Measurements from ENCODE around the gene KLF13.

The KLF13 gene

DNA sequence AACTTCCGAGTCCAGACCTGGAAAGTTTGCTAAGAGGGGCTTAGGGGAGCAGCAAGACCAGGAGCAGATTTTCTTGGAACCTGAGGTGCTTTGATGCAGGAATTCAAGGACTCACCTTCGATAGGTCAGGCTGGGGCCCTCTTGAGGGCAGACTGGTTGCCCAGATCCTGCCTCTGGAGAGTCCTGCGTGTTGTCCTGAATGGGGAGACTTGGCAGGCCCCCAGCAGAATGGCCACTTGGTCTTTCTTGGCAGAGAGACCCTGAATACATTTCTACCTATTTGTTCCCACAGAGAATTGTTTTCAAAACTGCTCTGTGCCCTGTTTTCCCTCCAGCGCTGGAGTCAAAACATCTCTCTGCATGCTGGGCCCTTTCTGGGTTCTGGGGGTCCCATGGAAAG, 4.2 kb downstream of the KLF13 start:
- no peak overlapping the region for H3K4me3 ChIP-seq (ENCODE audit: low read depth, low read length)
- no peaks in the 10 kb centered on the region for H3K9me3 ChIP-seq (ENCODE audit: control insufficient read depth, insufficient read depth, low read length)
- H3K36me3 ChIP-seq (ENCODE audit: control insufficient read depth, insufficient read depth, low read length): no peaks in the 10 kb centered on the region
- no peak overlapping the region for H3K9ac ChIP-seq (ENCODE audit: low read depth, low read length)
- H3K4me1 ChIP-seq (ENCODE audit: control insufficient read depth, insufficient read depth, low read length): peaks cover 22% of the 10 kb centered on the region
- H3K27me3 ChIP-seq (ENCODE audit: control insufficient read depth, insufficient read depth, low read length): no peaks in the 10 kb centered on the region

DNA sequence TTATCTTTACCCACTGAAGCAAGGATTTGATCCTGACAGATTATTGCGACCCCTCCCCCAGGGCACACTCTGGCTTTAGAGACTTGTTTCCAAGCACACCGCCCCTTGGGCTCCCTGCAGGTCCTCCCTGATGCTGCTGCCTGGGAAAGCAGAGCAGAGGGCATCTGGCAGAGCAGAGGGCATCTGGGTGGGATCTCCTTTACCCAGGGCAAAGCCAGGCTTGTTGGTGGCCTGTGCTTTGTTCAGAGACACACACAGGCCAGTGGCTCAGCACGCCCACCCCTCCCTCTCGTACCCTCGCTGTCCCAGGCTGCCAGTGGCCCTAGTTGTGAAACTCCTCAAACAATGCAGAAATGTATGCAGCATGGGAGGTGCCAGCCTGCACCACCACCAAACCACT, 4.8 kb downstream of the KLF13 start:
- Histone ChIP-seq H3K4me1 (ENCODE audit: control insufficient read depth, insufficient read depth, low read length) (peaks cover 22% of the 10 kb centered on the region), H3K9ac (ENCODE audit: low read depth, low read length) (no peak overlapping the region), H3K9me3 (ENCODE audit: control insufficient read depth, insufficient read depth, low read length) (no peaks in the 10 kb centered on the region), H3K4me3 (ENCODE audit: low read depth, low read length) (no peak overlapping the region), H3K27me3 (ENCODE audit: control insufficient read depth, insufficient read depth, low read length) (no peaks in the 10 kb centered on the region), H3K36me3 (ENCODE audit: control insufficient read depth, insufficient read depth, low read length) (no peaks in the 10 kb centered on the region)

DNA sequence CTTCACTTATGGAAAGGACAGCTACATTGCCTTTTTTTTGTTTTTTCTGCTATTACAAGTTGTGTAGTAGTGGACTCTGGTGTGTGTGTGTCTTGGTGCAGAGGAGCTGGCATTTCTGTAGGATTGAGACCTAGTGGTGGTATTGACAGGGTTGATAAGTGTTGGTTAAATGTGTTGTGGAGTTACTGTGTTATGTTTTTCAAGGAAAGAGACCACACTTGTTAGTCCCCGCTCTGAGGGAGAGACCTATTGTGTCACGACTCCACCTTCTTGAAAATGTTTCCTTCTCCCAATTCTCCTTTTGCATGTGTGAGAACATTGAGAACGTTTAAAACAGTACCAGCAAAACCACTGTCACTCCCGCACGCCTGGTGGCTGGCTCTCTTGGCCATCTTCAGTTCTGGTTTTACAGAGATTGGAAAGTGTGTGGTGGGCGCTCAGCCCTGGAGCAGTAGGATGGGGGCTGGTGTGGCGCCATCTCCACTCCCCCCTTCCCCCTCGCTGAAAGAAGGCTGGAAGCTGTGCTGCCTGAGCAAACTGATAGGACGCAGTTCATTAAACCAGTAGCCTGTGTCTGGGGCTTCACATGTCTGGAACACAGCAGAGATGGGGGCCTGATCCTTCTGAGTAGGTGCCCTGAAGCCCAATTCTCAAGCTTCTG, 5.5 kb downstream of the KLF13 start:
- Histone ChIP-seq H3K27me3 (ENCODE audit: control insufficient read depth, insufficient read depth, low read length) (no peaks in the 10 kb centered on the region), H3K9me3 (ENCODE audit: control insufficient read depth, insufficient read depth, low read length) (no peaks in the 10 kb centered on the region), H3K9ac (ENCODE audit: low read depth, low read length) (no peak overlapping the region), H3K4me1 (ENCODE audit: control insufficient read depth, insufficient read depth, low read length) (peaks cover 26% of the 10 kb centered on the region), H3K4me3 (ENCODE audit: low read depth, low read length) (no peak overlapping the region), H3K36me3 (ENCODE audit: control insufficient read depth, insufficient read depth, low read length) (no peaks in the 10 kb centered on the region)

DNA sequence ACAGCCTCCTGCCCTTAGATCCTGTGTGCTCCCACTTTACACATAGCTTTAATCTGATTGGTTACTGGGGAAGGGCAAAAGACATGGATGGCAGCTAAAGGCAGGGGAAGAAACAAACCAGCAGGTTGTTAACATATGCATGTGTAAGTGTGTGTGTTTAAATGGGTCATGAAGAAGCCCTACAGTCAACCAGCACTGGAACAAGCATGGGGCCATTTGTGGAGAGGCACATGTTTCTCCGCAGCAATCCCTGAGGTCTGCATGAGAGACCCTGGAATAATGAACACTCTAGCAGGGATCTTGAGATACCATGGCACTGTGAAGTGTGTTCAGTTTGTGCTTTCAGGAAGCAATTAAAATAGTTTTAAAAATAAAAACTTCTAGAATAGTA, 6.0 kb downstream of the KLF13 start:
- no peak overlapping the region for H3K4me3 ChIP-seq (ENCODE audit: low read depth, low read length)
- H3K9ac ChIP-seq (ENCODE audit: low read depth, low read length): no peak overlapping the region
- no peaks in the 10 kb centered on the region for H3K36me3 ChIP-seq (ENCODE audit: control insufficient read depth, insufficient read depth, low read length)
- peaks cover 26% of the 10 kb centered on the region for H3K4me1 ChIP-seq (ENCODE audit: control insufficient read depth, insufficient read depth, low read length)
- no peaks in the 10 kb centered on the region for H3K27me3 ChIP-seq (ENCODE audit: control insufficient read depth, insufficient read depth, low read length)
- H3K9me3 ChIP-seq (ENCODE audit: control insufficient read depth, insufficient read depth, low read length): no peaks in the 10 kb centered on the region

DNA sequence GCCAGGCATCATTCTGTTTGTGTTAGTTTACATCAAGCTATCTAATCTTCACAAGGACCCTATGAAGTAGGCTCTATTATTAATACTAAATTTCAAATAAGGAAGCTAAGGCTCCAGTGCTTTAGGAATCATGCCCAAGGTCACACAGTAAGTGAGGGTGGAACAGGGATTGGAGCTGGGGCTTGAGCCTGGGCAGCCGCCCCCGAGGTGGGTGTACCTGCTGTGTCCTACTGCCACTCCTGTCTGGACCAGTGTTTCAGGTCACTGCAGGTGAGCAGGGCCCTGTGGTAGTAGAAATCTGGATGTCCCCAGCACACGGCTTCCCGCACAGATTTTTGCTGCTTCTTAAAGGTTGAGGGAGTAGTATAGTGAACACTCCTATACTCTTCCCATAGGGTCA, 6.5 kb downstream of the KLF13 start:
- H3K9me3 ChIP-seq (ENCODE audit: control insufficient read depth, insufficient read depth, low read length): no peaks in the 10 kb centered on the region
- no peaks in the 10 kb centered on the region for H3K27me3 ChIP-seq (ENCODE audit: control insufficient read depth, insufficient read depth, low read length)
- H3K4me1 ChIP-seq (ENCODE audit: control insufficient read depth, insufficient read depth, low read length): peaks cover 26% of the 10 kb centered on the region

DNA sequence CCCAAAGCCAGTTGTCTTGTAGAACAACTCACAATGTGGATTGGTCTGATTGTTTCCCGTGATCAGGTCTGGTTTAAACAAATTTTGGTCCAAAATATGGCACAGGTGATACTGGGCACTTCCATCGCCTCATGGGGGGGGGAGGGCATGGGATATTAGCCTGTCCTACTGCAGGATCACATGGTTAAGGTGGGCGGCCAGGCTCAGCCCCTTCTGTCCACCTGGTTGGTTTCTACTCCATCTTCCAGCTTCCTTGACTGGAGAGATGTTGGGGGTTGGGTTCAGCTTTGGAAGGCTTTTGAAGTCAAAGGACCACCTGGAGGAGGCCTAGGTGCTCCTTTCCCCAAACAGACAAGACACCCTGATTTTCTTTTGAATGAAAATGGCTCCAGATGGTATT, 7.2 kb downstream of the KLF13 start:
- Histone ChIP-seq H3K27me3 (ENCODE audit: control insufficient read depth, insufficient read depth, low read length) (no peaks in the 10 kb centered on the region), H3K4me3 (ENCODE audit: low read depth, low read length) (no peak overlapping the region), H3K9me3 (ENCODE audit: control insufficient read depth, insufficient read depth, low read length) (no peaks in the 10 kb centered on the region), H3K9ac (ENCODE audit: low read depth, low read length) (no peak overlapping the region), H3K36me3 (ENCODE audit: control insufficient read depth, insufficient read depth, low read length) (no peaks in the 10 kb centered on the region), H3K4me1 (ENCODE audit: control insufficient read depth, insufficient read depth, low read length) (peaks cover 26% of the 10 kb centered on the region)

More for the DNA sequence above, 6.5 kb downstream of the KLF13 start:
- peak overlapping the region; percentile 37 for H3K9ac ChIP-seq (ENCODE audit: low read depth, low read length)
- no peak overlapping the region for H3K4me3 ChIP-seq (ENCODE audit: low read depth, low read length)
- no peaks in the 10 kb centered on the region for H3K36me3 ChIP-seq (ENCODE audit: control insufficient read depth, insufficient read depth, low read length)

DNA sequence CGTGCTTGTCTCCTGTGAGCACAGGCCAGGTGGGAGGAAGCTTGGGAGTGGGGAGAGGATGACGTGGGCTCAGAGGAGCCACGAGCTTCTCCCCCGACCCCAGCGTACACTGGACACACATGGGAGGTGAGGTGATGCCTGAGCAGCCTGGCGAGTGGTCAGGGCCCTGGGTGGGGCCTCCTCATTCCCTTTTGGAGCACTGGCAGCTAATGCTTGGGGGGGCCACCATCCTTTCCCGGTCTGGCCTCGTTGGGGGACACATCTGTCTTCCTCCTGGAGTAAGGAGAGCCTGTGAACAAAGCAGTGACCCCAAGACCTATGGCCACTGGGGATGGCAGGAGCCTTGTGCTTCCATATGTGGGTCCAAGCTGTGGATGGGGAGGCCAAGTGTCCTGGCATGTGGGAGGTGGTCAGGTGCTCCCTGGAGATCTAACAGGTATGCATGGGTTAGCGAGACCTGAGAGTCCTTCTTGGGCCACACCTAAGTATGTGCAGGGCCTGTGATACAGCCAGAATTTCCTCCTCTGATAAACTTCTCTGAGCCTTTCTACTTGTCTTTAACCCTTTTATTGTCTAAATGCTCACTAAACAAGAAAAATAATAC, 9.5 kb downstream of the KLF13 start:
- Histone ChIP-seq H3K9me3 (ENCODE audit: control insufficient read depth, insufficient read depth, low read length) (no peaks in the 10 kb centered on the region), H3K4me3 (ENCODE audit: low read depth, low read length) (no peak overlapping the region), H3K4me1 (ENCODE audit: control insufficient read depth, insufficient read depth, low read length) (peaks cover 15% of the 10 kb centered on the region), H3K9ac (ENCODE audit: low read depth, low read length) (no peak overlapping the region), H3K36me3 (ENCODE audit: control insufficient read depth, insufficient read depth, low read length) (no peaks in the 10 kb centered on the region), H3K27me3 (ENCODE audit: control insufficient read depth, insufficient read depth, low read length) (no peaks in the 10 kb centered on the region)

DNA sequence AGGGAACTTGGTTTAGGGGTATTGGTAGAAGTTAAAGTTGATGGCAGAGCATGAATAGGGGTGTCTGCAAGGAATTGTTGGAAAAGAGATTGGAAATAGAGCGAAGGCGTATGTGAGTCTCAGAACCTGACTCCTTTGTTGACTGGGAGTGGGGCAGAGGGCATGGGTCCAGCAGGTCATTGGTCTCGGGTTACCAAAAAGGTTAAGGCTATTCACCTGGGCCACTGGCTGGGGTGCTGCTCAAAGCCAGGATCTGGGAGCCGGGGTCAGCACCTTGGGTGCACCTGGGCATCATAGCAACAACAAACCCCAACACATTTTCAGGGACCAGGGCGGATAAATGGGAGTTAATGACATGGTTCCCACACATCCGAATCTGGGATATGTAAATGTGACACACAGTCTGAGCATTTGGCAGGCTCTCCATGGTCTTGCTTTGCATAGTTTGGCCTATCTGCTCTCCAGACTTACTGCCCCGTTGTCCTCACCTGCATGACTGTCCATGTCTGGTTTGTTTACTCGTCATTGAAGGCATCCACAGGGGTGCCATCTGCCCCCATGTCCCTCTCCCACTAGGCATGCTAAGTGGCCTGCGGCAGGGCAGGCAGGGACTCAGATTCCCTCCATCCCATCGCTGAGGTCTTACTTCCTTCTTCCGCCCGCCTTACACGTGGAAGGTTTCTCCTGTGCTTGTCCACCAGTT, 10.1 kb downstream of the KLF13 start:
- Histone ChIP-seq H3K9me3 (ENCODE audit: control insufficient read depth, insufficient read depth, low read length) (no peaks in the 10 kb centered on the region), H3K9ac (ENCODE audit: low read depth, low read length) (no peak overlapping the region), H3K4me3 (ENCODE audit: low read depth, low read length) (no peak overlapping the region), H3K4me1 (ENCODE audit: control insufficient read depth, insufficient read depth, low read length) (peaks cover 15% of the 10 kb centered on the region), H3K36me3 (ENCODE audit: control insufficient read depth, insufficient read depth, low read length) (no peaks in the 10 kb centered on the region), H3K27me3 (ENCODE audit: control insufficient read depth, insufficient read depth, low read length) (no peaks in the 10 kb centered on the region)

DNA sequence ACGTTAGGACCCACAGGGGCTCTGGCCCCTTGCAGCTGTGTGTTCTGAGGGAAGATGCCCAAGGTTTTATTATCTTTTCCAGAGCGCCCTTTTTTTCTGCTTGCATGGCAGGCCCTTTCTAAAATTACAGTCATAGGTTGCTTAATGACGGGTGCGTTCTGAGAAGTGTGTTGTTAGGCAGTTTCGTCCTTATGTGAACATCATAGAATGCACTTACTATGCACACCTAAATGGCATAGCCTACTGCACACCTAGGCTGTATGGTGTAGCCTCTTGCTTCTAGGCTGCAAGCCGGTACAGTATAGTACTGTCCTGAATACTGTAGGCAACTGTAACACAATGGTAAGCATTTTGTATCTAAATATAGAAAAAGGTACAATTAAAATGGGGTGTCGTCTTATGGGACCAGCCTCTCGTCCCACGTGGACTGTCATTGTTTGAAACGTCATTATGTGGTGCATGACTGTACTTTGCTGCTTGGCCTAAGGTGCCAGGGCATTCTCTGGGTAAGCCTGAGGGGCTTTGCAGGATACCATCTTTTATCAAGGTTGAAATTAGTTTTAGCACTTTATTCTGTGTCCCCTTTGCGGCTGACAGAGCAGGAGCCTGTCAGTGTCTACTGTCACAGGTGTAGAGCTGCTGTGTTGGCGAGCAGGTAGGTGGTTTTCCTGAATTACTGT, 10.9 kb downstream of the KLF13 start:
- H3K36me3 ChIP-seq (ENCODE audit: control insufficient read depth, insufficient read depth, low read length): no peaks in the 10 kb centered on the region
- no peak overlapping the region for H3K4me3 ChIP-seq (ENCODE audit: low read depth, low read length)
- no peaks in the 10 kb centered on the region for H3K9me3 ChIP-seq (ENCODE audit: control insufficient read depth, insufficient read depth, low read length)
- H3K9ac ChIP-seq (ENCODE audit: low read depth, low read length): no peak overlapping the region
- H3K27me3 ChIP-seq (ENCODE audit: control insufficient read depth, insufficient read depth, low read length): no peaks in the 10 kb centered on the region
- peaks cover 13% of the 10 kb centered on the region for H3K4me1 ChIP-seq (ENCODE audit: control insufficient read depth, insufficient read depth, low read length)

DNA sequence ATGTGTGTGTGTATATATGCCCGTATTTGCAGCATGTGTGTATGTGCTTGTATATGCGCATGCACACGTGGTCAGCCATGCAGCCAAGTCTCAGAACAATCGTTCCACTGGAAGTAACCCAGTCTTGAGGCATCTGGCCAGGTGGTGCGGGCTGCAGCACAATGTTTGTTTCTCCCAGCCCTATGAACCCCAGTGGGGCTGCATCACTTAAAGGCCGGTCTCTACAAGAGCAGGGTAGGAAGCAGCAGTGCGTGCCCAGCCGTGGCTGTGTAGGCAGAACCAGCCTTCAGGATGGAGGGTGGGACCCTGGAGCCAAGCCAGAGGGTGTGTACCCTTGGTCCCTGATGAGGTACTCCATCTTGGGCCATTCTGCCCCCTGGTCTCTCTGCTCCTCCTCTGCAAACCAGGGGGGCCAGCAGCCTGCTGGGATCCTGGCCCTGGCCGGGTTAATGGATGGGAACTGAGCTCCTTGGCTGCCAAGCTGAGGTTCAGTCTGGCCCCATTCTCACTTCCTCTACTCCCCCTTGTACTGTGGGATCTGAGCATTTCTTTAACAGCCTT, 11.8 kb downstream of the KLF13 start:
- Histone ChIP-seq H3K9me3 (ENCODE audit: control insufficient read depth, insufficient read depth, low read length) (no peaks in the 10 kb centered on the region), H3K9ac (ENCODE audit: low read depth, low read length) (no peak overlapping the region), H3K4me1 (ENCODE audit: control insufficient read depth, insufficient read depth, low read length) (peaks cover 7% of the 10 kb centered on the region), H3K36me3 (ENCODE audit: control insufficient read depth, insufficient read depth, low read length) (no peaks in the 10 kb centered on the region), H3K4me3 (ENCODE audit: low read depth, low read length) (no peak overlapping the region), H3K27me3 (ENCODE audit: control insufficient read depth, insufficient read depth, low read length) (no peaks in the 10 kb centered on the region)

DNA sequence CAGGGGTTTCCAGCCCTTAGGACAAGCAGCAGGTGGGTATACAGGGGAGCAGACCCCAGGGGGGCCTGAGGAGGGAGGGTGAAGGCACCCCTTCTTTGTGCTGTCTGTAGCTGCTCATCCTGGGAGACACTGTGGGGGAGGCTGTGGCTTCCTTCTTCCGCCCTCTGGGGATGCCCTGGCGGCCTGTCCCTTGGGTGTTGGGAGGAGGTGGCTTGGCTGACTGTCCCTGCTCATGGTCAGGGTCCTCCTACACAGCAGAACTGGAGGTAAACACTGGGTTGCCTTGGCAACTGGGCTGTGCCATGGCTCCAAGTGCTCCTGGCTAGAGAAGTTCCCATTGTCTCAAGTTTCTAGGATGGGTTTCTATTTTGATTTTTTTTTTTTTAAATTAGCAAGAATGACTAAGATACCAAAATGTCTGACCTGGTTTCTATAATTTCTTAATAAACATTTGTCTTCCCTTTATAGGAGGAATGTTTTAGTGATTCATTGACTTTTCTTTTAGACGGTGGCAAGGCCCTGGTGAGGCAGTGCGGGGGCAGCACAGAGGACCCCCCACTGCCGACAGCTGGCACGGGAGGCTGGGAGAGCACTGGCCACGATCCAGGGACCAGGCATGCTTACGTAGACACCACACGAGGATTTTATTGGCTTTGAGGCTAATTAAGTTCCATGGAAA, 12.4 kb downstream of the KLF13 start:
- Histone ChIP-seq H3K4me3 (ENCODE audit: low read depth, low read length) (no peak overlapping the region), H3K4me1 (ENCODE audit: control insufficient read depth, insufficient read depth, low read length) (peaks cover 4% of the 10 kb centered on the region), H3K9ac (ENCODE audit: low read depth, low read length) (no peak overlapping the region), H3K36me3 (ENCODE audit: control insufficient read depth, insufficient read depth, low read length) (no peaks in the 10 kb centered on the region), H3K27me3 (ENCODE audit: control insufficient read depth, insufficient read depth, low read length) (no peaks in the 10 kb centered on the region), H3K9me3 (ENCODE audit: control insufficient read depth, insufficient read depth, low read length) (no peaks in the 10 kb centered on the region)
